ENCODE results near the gene SOBP.

SOBP gene

DNA sequence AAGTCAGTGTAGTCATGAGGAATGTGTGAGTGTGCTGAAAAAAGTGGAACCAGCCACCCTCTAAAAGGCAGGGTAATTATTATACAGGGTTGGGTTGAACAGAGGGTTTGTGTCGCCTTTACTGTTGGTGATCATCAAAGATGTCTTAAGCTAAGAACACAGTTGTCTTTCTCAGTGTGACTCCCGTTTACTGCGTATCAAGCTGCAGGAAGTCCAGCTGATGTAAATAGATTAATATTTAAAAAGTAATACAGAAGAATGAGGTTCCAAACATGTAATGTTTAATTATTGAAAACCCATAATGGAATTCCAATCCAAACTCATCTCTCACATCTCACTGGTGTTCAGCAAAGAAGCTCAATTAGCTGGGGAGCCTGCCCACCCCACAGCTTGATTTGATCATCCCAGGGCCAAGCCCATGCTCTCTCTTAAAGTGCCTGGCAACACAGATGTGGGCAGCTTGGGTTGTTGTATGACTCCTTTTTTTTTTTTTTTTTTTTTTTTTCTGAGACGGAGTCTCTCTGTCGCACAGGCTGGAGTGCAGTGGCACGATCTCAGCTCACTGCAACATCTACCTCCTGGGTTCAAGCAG, 127.5 kb downstream of the SOBP start:
- DNase-seq (ENCODE audit: low read depth in 2 of 2): no peak

DNA sequence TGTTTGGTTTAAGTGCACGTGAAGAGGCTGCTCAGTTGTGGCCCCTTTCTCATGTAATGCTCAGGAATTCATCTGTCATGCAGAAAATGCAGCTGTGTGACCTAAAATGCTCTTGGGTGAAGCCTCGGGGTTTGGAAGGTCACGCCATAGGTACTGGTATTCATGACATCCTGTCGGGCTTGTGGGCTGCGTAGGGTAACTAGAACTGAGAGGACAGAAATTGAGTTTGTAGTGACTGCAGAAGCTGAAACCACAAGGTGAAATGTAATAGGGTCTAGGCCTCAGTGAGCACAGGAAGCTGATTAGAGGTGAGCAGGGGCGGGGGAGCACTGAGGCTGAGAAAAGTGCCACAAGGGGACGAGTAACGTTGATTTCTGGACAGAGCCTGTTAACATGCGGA, 128.8 kb downstream of the SOBP start:
- no peak for DNase-seq (ENCODE audit: low read depth in 2 of 2)

DNA sequence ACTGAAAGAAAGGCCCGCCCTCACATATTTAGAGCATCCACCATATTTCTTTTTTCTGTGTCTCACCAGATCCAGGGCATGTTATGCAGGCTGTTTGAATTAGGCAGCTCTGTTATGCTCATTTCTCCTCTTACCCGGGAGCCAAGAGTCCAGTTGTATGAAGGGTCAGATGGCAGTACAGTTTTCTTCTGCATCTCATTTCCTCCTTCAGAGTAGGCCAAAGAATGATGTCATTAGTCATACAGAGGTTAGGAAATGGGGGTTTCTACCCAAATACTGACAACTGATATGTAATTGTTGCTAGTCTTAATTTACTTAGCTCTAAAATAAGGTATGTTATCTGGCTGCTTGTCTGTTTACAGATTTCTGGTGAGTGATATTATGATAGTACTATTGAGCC, 130.8 kb downstream of the SOBP start:
- no peak for DNase-seq (ENCODE audit: low read depth in 2 of 2)

DNA sequence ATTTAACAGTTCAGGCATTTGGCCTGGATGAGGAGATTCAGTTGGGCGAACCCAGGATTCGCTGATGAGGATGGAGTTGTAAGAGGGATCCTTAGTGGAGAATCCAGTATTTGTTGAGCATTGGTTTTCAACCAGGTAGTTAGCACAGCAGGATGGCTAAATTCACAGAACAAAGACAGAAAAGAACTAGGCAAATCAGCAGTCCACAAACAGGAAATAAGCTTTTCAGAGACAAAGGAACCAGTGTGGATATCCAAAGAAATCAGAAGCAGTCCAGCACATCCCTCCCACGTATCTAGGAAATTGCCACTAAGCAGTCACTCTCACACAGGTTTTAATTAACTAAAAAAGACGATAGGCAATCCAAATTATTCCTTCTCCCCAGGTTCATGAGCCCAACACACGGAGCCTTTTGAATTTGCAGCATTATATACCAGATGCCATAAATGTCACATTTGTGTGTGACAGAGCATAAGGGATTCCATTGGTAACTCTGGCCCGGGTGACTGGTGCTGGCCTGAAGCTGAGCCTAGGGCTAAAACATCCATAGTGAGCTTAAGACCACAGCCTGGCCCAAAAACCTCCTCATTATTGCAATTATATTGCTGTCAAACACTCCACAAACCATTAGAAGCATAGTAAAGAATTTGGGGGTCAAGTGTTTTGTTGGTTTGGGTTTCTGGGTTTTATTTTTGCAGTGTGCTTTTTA, 131.5 kb downstream of the SOBP start:
- no peak for DNase-seq (ENCODE audit: low read depth in 2 of 2)

DNA sequence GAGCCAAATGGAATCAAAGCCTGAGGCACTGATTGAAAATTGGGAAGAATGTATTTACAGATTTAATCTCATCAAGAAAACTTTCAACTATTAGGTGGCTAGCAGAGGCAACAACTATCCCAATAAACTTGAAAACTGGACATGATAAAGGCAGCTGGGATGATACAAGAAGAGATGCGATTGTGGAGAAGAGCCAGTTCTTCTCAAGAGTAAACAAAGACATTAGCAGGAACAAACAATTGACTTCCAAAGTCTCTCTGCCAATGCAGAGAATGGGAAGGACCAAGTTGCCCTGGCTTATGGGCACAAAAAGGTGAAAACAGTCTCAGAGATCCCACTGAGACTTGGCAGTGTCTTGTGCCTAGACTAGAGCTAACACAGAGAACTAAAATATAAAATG, 132.4 kb downstream of the SOBP start:
- no peak for DNase-seq (ENCODE audit: low read depth in 2 of 2)

DNA sequence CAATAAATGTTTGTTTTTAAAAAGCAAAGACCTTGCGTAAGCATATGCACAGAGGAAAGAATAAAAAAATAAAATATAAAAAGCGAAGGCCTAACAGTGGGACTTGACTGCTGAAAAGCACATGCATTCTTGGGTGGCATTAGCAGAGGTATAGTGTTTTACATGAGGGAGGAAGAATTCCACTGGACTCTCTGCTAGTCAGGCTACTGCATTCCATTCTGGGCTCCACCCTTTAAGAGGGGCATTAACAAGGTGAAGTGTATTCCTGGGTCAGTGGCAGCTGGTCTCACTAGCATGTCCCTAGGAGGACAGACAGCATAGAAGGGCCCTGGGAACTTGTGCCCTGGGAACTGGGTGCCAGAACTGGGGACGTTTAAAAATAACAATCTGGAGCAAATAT, 134.1 kb downstream of the SOBP start:
- DNase-seq (ENCODE audit: low read depth in 2 of 2): no peak

DNA sequence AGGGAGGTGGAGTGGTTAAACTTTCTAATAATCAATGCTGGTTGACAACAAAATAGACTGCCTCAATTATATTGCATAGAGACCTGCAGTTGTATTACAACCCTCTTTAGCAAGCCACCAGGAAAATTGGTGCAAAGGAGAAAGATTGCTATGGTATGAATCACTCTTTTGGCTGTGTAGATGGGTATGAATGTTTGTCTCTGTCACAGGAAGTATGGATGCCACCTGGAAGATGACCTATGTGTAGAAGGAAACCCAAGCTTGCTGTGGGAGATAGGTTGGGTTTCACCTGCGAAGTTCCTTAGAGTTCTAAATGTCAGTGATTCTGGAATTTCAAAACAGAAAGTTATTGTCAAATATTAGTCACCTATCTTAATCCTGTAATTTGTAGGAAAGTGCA, 134.6 kb downstream of the SOBP start:
- DNase-seq (ENCODE audit: low read depth in 2 of 2): no peak

DNA sequence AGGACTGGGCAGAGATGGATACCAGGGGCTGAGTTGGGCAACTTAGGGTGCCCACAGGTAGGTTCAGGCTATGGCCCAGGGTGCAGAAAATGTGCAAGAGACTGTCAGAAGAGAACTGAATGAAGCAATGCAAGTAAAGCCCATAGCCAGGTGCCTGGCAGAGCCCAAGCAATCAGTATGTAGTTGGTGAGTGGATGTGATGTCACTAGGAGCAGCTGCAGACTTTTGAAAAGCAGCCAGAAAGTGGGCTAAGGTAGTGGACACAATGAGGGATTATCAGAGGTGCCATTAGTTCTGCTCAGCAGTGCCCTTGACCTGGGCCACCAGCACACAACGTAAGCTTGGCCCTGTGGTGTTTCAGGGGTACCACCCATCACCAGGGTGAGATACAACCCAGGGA, 135.3 kb downstream of the SOBP start:
- DNase-seq (ENCODE audit: low read depth in 2 of 2): no peak

DNA sequence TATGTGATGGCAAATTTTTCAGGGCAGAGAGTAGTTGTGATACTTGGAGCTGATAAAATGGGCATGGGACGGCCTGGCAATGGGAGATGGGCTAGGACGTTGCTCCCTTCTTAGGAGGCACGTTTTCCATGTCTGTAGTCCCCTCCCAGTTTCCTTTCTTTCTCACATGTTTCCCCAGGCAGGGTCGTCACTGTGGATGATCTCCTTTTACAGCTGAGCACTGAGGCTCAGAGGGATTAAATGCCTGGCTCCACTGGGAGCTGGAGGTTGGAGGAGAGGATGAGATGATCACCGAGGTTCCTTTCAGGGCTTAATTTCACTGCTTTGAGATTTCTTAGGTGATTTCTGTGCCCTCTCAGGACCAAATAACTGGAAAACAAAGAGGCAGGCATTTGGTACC, 136.7 kb downstream of the SOBP start:
- DNase-seq (ENCODE audit: low read depth in 2 of 2): no peak

DNA sequence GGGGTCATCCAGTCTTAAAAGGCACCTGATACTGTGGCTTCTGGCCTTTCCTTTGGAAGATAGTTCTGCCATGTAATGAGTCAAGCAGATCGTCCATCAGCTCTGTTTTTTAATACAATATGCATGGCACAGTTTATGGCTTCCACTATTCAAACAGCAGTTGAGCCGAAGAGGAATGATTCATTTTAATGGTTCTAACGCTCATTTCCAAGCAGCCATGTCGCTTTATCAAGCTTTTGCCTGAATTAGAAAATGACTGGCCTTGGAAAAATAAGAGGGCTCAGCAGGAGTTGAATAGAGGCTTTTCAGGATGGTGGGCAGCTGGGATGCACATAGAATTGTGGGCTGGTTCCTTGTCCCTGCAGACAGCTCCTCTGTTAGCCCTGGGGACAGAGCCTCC, 138.1 kb downstream of the SOBP start:
- no peak for DNase-seq (ENCODE audit: low read depth in 2 of 2)

DNA sequence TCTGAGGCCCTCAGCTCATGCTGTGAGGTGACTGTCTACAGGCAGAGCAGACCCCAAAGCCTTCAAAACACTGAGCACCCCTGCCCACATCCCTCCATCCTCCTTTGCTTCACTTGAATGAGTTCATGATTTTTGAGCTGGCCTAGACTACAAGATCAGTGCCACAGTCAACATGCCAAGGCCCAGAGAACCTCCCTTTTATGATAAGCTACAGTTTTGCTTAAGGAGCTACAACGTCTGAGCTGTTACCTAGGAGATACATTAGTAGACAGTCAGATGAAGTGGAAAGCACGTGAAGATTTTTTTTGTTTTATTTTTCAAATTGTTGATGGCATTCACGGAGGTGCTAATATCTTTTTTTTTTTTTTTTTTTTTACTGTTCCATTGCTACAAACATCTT, 139.0 kb downstream of the SOBP start:
- no peak for DNase-seq (ENCODE audit: low read depth in 2 of 2)

DNA sequence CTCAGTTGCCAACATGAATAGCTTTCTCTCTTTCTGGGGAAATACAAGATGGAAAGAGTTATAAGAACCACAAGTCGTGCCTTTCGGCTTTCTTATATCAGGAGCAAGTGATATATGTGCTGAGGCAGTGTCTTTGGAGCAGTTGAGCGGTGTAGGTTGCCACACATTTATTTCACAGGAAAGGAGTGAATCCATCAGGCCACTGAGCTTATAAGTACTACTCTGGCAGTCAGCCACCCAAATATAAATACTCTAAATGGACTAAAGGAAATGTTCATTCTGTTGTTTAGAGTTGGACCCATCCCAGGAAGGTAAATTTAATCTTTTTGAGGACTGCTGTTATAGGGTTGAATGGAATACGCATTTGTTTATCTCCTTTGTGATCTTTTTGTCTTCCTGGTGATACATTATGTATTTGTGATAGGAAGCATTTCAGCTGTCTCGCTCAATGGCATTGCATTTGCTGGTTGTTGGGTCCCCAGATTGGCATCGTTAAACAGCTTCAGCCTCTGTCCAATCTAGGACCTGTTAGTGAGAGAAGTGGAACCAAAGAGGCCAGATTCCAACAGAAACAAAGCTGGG, 139.7 kb downstream of the SOBP start:
- no peak for DNase-seq (ENCODE audit: low read depth in 2 of 2)

DNA sequence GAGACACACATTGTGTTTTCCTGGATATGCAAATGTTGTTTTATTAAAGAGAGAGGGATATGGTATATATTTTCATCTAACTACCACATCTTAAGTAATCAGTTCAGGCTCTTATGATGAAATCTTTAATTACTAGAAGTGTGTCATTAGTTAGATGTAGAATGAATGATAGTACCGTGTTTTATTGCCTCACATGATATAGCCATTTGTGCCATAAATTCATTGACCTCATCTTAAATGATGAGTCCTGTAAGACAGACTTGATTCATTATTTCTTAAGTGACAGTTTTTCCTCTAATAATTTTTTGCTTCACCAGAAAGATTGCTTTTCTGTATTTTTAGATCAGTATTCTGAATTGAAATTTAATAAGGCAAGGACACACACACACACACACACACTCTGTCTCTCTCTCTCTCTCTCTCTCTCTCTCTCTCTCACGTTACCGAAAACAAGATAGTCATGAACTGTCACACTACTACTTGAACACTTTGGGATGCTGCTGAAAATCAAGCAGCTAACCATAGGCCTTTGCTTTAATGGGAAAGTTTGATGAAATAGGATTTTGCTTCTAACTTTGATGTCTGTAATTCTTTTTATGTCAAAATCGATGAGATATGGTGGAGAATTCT, 140.5 kb downstream of the SOBP start:
- DNase-seq (ENCODE audit: low read depth in 2 of 2): no peak

DNA sequence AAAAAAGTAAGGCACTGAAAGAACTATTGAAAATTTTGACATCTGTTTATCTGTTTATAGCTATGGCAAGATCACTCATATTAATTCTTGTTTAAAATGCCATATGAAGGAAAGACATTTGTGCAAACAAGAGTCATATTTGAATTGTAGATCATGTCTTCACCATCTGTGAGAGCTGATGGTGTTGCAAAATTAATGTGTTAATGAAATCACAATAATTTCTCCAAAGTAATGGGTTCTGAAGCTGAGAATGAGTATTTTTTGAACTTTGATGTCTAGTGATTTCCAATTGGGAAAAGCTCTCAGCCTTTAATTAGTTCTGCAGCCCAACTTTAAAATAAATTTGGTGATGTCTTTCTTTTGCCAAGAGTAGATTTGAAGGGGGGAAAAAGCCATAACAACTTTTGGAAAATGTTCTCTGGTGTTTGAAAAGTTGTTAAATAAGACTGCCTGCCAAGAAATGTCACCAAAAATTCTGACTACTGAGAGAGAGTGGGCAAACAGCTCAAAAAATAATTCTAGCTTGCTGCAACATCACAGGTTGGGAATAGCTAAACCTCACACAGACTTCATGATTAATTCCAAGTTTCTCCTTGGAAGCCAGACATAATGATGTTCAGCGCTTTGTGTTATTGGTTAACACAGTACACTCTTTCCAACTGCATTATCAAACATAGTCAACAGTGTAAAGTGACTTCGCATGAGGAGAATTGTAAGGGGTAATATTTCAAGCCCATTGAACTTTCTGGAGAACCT, 142.6 kb downstream of the SOBP start:
- DNase-seq (ENCODE audit: low read depth in 2 of 2): no peak

DNA sequence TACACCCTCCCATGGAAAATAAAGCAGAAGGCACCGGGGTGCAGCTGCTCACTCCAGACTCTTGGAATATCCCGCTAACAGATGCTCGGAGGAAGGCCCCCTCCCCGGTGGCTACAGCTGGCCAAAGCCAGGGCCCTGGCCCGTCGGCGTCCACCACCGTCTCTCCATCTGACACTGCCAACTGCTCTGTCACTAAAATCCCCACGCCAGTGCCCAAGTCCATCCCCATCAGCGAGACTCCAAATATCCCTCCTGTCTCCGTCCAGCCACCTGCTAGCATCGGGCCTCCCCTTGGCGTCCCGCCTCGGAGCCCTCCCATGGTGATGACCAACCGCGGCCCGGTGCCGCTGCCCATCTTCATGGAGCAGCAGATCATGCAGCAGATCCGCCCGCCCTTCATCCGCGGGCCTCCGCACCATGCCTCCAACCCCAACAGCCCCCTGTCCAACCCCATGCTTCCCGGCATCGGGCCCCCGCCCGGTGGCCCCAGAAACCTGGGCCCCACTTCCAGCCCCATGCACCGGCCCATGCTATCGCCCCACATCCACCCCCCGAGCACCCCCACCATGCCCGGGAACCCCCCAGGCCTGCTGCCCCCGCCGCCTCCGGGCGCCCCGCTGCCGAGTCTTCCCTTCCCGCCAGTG, 143.9 kb downstream of the SOBP start:
- no peak for DNase-seq (ENCODE audit: low read depth in 2 of 2)

DNA sequence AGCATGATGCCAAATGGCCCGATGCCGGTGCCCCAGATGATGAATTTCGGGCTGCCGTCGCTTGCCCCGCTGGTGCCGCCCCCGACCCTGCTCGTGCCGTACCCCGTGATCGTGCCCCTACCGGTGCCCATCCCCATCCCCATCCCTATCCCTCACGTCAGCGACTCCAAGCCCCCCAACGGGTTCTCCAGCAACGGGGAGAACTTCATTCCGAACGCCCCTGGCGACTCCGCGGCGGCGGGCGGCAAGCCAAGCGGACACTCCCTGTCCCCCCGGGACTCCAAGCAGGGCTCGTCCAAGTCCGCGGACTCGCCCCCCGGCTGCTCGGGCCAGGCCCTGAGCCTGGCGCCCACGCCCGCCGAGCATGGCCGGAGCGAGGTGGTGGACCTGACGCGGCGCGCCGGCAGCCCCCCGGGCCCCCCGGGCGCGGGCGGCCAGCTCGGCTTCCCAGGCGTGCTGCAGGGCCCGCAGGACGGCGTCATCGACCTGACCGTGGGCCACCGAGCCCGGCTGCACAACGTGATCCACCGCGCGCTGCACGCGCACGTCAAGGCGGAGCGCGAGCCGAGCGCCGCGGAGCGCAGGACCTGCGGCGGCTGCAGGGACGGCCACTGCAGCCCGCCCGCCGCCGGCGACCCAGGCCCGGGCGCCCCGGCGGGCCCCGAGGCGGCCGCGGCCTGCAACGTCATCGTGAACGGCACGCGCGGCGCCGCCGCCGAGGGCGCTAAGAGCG, 144.6 kb downstream of the SOBP start:
- DNase-seq (ENCODE audit: low read depth in 2 of 2): no peak

DNA sequence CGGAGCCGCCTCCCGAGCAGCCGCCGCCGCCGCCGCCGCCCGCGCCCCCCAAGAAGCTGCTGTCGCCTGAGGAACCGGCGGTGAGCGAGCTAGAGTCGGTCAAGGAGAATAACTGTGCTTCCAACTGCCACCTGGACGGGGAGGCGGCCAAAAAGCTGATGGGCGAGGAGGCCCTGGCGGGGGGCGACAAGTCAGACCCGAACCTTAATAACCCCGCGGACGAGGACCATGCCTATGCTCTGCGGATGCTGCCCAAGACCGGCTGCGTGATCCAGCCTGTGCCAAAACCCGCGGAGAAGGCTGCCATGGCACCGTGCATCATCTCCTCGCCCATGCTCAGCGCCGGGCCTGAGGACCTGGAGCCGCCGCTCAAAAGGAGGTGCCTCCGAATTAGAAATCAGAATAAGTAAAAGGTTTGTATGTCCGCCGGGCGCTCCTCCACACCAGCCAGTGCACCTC, 145.2 kb downstream of the SOBP start:
- DNase-seq (ENCODE audit: low read depth in 2 of 2): no peak

DNA sequence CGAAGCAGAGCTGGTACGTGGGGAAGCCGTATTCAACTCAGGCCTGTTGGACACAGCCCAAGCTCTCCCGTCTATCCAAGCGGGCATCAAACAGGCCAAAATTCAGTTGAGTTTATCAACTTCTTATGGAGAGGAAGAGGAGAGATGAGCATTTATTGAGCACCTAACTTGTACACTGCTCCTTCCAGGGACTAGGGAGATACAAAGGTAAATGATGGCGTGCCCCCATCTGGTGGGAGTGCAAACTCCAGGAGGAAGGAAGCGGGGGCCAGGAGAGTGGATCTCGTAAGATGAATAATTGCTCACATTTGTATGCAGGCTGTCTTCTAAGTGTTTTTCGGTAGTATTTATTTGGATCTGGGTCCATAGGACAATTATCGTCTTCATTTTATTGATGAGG, 146.6 kb downstream of the SOBP start:
- no peak for DNase-seq (ENCODE audit: low read depth in 2 of 2)

DNA sequence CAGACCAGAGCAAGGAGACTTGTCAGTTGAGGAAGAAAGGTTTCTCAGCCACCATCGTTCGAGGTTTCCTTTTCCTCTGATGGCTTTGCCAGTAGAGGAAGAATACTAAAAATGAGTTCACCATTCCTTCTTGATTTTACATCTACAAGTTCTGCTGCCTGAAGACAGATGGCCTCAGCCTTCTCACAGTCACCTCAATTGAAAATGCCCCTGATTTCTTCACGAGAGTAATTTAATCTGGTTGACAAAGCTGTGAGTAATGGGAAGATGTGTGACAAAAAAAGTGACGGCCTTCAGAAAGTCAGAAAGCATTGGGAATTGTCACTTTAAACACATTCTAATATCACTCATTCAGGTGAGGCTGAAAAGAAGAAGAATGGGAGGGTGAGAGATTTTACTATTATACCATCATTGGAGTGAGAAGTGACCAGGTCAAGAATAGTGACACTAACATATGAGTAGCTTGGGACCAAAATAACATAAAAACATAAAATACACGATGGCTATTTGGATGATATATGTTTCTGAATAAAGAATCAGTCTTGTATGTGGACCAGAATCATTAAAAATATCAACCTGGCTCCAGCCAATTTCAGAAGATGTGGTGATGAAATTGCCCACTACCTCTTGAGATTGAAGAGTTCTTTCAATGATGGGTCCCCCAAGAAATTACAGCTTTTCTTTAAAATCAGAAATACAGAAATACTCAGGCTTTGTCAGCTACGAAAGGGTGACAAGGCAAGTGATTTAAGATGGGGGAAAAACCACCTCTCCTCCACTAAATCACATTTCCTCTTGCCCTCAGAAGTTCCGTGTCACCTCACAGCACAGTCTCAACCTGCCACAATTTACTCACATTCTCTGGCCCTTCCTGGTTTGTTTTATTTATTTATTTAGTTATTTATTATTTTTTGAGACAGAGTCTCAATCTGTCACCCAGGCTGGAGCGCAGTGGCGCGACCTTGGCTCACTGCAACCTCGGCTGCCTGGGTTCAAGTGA, 147.7 kb downstream of the SOBP start:
- DNase-seq (ENCODE audit: low read depth in 2 of 2): no peak

DNA sequence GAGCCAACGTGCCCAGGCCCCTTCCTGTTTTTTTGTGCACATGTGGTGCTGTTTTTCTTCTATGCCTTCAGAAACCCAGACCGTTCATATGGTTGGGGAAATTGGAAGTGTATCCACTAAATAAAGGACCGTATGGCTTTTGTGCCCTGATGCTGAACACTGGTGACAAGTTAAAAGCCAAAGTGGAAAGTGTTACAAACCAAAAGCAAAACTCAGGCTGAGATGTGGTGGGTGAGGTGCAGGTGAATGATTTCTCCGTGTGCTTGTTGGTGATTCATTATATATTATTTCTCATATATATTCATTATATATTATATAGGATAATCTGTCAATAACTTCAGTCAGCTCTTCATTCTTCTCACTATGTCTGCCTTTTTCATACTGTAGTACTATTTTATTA, 148.6 kb downstream of the SOBP start:
- no peak for DNase-seq (ENCODE audit: low read depth in 2 of 2)

Data from stimulated activated CD4-positive, alpha-beta T cell treated with anti-CD3 and anti-CD28 coated beads, Interleukin-1b, Interleukin-23, amount 100 ng/mL, for 1 hour (primary cell).